Activated naive CD4-positive, alpha-beta T cell treated with anti-CD3 and anti-CD28 coated beads, Interleukin-2, amount 10 ng/mL, durations not matched to agents 7 days and 5 days (primary cell): ENCODE data around the gene CYTH2.
A peak's percentile ranks its signal among the peaks of the same experiment; 100 is the strongest.

ENCODE experiments used
- CTCF ChIA-PET: fragments of 350-600 bp; sonication (Branson Sonifier 250); formaldehyde crosslinking; loops from one replicate; lab custom pipeline; 2021; ENCODE audit warnings: antibody characterized with exemption; lab: Charles Lee
- DNase-seq: peaks from one replicate; pipeline ENCODE4 v3.0.0-alpha.2; 2020
- H3K27ac Mint-ChIP-seq: one replicate; pipeline ENCODE4 v1.8.0; 2021; ENCODE audit warnings: mild to moderate bottlenecking, moderate library complexity, mixed read lengths
- H3K27me3 Mint-ChIP-seq: one replicate; pipeline ENCODE4 v1.8.0; 2021; ENCODE audit warnings: mild to moderate bottlenecking, mixed read lengths
- H3K36me3 Mint-ChIP-seq: one replicate; pipeline ENCODE4 v1.8.0; 2021; ENCODE audit warnings: mixed read lengths
- H3K4me1 Mint-ChIP-seq: one replicate; pipeline ENCODE4 v1.8.0; 2021; ENCODE audit warnings: mixed read lengths
- H3K4me3 Mint-ChIP-seq: one replicate; pipeline ENCODE4 v1.8.0; 2021; ENCODE audit warnings: mild to moderate bottlenecking, moderate library complexity, mixed read lengths
- H3K9me3 Mint-ChIP-seq: one replicate; pipeline ENCODE4 v1.8.0; 2021; ENCODE audit warnings: mixed read lengths

Gene CYTH2, protein sequence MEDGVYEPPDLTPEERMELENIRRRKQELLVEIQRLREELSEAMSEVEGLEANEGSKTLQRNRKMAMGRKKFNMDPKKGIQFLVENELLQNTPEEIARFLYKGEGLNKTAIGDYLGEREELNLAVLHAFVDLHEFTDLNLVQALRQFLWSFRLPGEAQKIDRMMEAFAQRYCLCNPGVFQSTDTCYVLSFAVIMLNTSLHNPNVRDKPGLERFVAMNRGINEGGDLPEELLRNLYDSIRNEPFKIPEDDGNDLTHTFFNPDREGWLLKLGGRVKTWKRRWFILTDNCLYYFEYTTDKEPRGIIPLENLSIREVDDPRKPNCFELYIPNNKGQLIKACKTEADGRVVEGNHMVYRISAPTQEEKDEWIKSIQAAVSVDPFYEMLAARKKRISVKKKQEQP

DNA sequence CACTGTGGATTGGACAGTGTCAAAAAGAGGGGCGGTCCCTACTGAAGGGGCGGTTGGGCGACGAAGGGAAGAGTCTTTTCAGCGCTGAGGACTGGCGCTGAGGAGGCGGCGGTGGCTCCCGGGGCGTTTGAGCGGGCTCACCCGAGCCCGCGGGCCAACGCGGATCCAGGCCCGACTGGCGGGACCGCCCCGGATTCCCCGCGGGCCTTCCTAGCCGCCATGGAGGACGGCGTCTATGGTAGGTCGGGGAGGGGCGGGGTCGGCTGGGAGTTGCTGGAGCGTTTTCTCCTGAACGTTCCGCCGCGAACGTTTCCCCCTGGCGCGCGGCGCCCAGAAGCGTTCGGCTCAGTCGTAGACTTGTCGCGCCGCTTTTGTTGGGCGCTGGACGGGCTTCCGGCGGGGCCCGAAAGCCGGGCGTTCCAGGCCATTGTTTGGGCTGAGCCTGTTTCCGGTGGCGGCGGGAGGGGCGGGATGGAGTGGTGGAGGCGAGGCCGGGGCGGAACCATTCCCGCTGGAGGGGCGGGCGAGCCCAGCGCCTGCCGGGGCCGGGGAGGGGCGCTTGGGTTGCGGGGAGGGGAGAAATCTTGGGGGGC lies at the start of gene CYTH2:
TSS of gene CYTH2 (plus strand) at position 81 of the 593 bp plus-strand sequence. CDS start at position 220, 139 bp downstream.
- peaks cover 29% of the 10 kb centered on the region for H3K36me3 Mint-ChIP-seq
- H3K4me3 Mint-ChIP-seq = peak within 1 kb of the TSS; percentile 83
- DNase-seq = peak; percentile 89
- no peaks in the 10 kb centered on the region for H3K9me3 Mint-ChIP-seq
- CTCF ChIA-PET = interaction anchor here (1.4 to 2.1 kb wide), 2 partner anchors 21 to 115 kb away, joined by 3 to 8 read pairs; no protein-coding TSS in a partner anchor
- H3K27me3 Mint-ChIP-seq = peaks cover 7% of the 10 kb centered on the region
- peaks cover 21% of the 10 kb centered on the region for H3K4me1 Mint-ChIP-seq
- peak within 1 kb of the TSS; percentile 91 for H3K27ac Mint-ChIP-seq

DNA sequence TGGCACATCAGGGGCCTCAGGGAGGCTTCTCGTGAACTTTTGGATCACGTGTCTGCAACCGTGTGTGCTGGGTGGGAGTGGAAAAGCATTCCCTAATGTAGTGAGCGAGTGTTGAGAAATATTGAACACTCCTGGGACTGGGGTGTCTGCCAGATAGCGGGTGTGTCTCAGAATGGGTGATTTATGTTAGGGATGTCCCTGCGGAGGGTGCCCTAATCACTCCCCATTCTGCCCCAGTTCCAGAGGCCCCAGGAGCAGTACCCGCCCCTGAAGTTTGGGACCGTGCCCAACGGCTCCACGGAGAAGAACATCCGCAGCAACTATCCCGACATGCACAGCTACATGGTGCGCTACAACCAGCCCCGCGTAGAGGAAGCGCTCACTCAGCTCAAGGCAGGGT lies 47.6 kb upstream of the CYTH2 start:
- no peaks in the 10 kb centered on the region for H3K36me3 Mint-ChIP-seq
- H3K27ac Mint-ChIP-seq = no peak overlapping the region
- no peak for DNase-seq
- H3K27me3 Mint-ChIP-seq = peaks cover 61% of the 10 kb centered on the region
- no peaks in the 10 kb centered on the region for H3K9me3 Mint-ChIP-seq
- CTCF ChIA-PET = no interaction called here
- no peak overlapping the region for H3K4me3 Mint-ChIP-seq
- peaks cover 18% of the 10 kb centered on the region for H3K4me1 Mint-ChIP-seq

DNA sequence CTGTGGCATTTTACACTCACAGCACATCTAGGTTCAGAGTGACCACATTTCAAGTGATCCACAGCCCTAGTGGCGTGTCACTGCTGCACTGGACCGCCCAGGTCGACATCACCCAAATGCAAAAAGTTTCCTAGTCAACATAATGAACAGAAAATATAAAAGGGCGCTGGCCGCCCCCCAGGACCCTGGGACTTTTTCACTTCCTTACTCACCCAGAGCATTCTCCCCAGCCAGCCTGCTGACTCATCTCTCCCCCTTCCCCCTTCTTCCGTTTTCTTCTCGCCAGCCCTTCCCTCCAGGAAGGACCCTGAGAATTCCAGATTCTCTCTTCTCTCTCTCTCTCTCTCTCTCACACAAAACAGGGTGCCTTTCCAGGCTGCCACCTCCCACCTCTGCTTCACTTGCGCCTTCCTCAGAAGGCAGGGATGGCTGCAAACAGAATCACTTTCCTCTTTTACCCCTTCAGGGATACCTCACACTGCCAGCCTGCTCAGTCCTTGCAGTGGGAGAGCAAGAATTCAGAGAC lies 44.4 kb upstream of the CYTH2 start:
- Mint-ChIP-seq H3K27me3 (peaks cover 53% of the 10 kb centered on the region), H3K36me3 (no peaks in the 10 kb centered on the region), H3K9me3 (no peaks in the 10 kb centered on the region), H3K4me3 (no peak overlapping the region), H3K27ac (no peak overlapping the region), H3K4me1 (peaks cover 5% of the 10 kb centered on the region)
- no peak for DNase-seq
- CTCF ChIA-PET = no interaction called here

DNA sequence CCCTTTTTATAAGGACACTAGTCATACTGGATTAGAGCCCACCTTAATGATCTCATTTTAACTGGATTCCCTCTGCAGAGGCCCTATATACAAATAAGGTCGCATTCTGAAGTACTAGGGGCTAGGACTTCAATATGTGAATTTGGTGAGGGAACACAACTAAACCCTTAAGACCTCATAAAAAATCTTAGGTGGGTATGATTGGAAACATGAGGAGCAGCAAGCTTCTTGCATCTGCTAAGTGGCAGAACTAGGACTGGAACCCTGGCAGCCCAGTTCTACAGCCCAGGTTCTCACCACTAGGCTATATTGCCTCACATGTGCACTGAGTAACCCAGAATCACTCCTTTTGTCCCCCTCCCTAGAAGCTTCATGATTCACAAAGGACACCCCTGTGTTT lies 40.5 kb upstream of the CYTH2 start:
- H3K36me3 Mint-ChIP-seq = no peaks in the 10 kb centered on the region
- no peak overlapping the region for H3K4me3 Mint-ChIP-seq
- H3K9me3 Mint-ChIP-seq = no peaks in the 10 kb centered on the region
- no peak for DNase-seq
- H3K27ac Mint-ChIP-seq = no peak overlapping the region
- CTCF ChIA-PET = interaction anchor here (0.7 kb wide), 2 partner anchors 38 to 155 kb away, joined by 3 to 4 read pairs; partner anchors contain the start of gene KDELR1
- peaks cover 7% of the 10 kb centered on the region for H3K4me1 Mint-ChIP-seq
- H3K27me3 Mint-ChIP-seq = peaks cover 45% of the 10 kb centered on the region

DNA sequence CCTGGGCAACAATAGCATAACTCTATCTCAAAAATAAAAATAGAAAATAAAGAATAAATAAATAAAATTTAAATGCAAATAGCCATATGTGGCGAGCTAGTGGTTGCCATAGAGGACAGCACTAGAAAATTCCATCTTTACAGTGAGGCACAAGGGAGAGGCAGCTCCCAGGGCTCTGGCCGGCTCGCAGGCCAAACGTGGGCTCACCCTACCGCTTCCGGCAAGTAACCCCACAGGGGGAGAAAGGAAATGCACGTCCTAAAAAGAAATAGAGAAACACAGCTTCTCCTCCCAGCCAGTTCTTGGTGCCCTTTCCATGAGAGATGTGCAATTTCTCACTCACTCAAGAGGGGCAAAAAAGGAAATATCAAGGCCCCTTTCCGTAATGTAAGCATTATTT lies 35.8 kb upstream of the CYTH2 start:
- no peak overlapping the region for H3K27ac Mint-ChIP-seq
- H3K36me3 Mint-ChIP-seq = no peaks in the 10 kb centered on the region
- no peak for DNase-seq
- H3K4me3 Mint-ChIP-seq = no peak overlapping the region
- H3K4me1 Mint-ChIP-seq = peaks cover 2% of the 10 kb centered on the region
- no peaks in the 10 kb centered on the region for H3K9me3 Mint-ChIP-seq
- peaks cover 44% of the 10 kb centered on the region for H3K27me3 Mint-ChIP-seq
- CTCF ChIA-PET = no interaction called here

DNA sequence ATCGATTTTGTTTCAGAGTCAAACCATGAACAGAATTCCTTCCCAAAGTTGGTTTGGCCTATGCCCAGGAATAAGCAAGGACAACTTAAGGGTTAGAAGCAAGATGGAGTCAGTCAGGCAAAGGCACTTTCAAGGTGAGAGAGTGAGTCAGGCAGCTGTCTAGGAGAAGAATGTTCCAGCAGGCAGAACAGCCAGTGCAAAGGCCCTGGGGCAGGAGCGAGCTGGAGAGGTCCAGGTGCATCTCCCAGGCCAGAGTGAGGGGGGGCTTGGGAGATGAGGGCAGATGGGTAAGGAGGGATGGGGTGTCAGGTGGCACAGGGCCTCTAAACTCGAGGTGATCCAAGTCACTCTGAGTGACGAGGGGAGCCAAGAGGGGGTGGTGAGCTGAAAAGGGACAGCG lies 32.6 kb upstream of the CYTH2 start:
- Mint-ChIP-seq H3K36me3 (no peaks in the 10 kb centered on the region), H3K27me3 (peaks cover 54% of the 10 kb centered on the region), H3K27ac (no peak overlapping the region), H3K4me1 (peaks cover 5% of the 10 kb centered on the region), H3K4me3 (no peak overlapping the region), H3K9me3 (no peaks in the 10 kb centered on the region)
- DNase-seq = no peak
- CTCF ChIA-PET = no interaction called here

DNA sequence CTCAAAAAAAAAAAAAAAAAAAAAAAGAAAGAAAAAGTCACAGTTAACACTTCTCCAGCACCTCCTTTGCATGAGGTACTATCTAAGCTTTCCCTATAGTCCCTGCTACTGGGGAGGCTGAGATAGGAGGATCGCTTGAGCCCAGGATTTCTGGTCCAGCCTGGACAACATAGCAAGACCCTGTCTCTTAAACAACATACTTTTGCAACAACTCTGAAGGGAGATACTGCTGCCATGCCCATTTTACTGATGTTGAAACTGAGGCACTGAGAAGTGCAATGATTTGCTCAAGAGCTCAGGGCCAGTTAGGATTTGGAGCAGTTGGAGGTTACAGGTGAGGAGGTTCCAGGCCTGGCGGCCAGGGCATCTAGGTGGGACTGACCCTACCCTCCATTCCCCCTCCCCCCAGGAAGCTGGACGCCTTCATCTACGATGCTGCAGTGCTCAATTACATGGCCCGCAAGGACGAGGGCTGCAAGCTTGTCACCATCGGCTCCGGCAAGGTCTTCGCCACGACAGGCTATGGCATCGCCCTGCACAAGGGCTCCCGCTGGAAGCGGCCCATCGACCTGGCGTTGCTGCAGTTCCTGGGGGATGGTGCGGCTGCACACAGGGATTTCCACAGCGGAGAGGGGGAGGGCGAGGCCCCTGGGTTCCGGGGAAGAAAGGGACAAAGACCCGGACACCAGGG lies 27.7 kb upstream of the CYTH2 start:
- H3K4me3 Mint-ChIP-seq = no peak overlapping the region

DNA sequence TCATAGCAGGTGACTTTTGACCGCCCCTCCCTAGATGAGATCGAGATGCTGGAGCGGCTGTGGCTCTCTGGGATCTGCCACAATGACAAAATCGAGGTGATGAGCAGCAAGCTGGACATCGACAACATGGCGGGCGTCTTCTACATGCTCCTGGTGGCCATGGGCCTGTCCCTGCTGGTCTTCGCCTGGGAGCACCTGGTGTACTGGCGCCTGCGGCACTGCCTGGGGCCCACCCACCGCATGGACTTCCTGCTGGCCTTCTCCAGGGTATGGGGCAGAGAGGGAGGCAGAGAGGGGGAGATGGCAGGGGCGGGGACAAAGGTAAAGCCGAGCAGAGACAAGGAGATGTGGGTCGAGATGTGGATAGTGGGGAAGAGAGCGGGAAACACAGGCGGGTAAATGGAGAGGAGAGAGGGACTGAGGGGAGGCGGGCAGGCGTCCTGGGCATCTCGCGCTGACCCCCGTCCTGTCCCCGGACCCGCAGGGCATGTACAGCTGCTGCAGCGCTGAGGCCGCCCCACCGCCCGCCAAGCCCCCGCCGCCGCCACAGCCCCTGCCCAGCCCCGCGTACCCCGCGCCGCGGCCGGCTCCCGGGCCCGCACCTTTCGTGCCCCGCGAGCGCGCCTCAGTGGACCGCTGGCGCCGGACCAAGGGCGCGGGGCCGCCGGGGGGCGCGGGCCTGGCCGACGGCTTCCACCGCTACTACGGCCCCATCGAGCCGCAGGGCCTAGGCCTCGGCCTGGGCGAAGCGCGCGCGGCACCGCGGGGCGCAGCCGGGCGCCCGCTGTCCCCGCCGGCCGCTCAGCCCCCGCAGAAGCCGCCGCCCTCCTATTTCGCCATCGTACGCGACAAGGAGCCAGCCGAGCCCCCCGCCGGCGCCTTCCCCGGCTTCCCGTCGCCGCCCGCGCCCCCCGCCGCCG lies 26.8 kb upstream of the CYTH2 start:
- Mint-ChIP-seq H3K9me3 (no peaks in the 10 kb centered on the region), H3K27me3 (peaks cover 54% of the 10 kb centered on the region), H3K36me3 (peaks cover 7% of the 10 kb centered on the region), H3K4me1 (peaks cover 32% of the 10 kb centered on the region), H3K4me3 (peak overlapping the region; percentile 16), H3K27ac (peak overlapping the region; percentile 60)
- DNase-seq = no peak
- CTCF ChIA-PET = interaction anchor here (1.1 kb wide), 1 partner anchor 51 kb away, joined by 3 read pairs; the partner anchor contains the start of gene KDELR1

More for the DNA sequence above, 27.7 kb upstream of the CYTH2 start:
- CTCF ChIA-PET = interaction anchor here (0.6 to 1.1 kb wide), 2 partner anchors 15 to 50 kb away, joined by 3 read pairs; partner anchors contain the start of gene KDELR1
- peaks cover 62% of the 10 kb centered on the region for H3K27me3 Mint-ChIP-seq
- H3K36me3 Mint-ChIP-seq = peaks cover 4% of the 10 kb centered on the region
- peaks cover 27% of the 10 kb centered on the region for H3K4me1 Mint-ChIP-seq
- no peaks in the 10 kb centered on the region for H3K9me3 Mint-ChIP-seq
- H3K27ac Mint-ChIP-seq = no peak overlapping the region
- no peak for DNase-seq

DNA sequence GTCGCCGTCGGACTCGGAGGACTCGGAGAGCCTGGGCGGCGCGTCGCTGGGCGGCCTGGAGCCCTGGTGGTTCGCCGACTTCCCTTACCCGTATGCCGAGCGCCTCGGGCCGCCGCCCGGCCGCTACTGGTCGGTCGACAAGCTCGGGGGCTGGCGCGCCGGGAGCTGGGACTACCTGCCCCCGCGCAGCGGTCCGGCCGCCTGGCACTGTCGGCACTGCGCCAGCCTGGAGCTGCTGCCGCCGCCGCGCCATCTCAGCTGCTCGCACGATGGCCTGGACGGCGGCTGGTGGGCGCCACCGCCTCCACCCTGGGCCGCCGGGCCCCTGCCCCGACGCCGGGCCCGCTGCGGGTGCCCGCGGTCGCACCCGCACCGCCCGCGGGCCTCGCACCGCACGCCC lies 25.9 kb upstream of the CYTH2 start:
- no peak for DNase-seq
- CTCF ChIA-PET = no interaction called here
- Mint-ChIP-seq H3K36me3 (peaks cover 14% of the 10 kb centered on the region), H3K9me3 (no peaks in the 10 kb centered on the region), H3K27me3 (peaks cover 49% of the 10 kb centered on the region), H3K27ac (no peak overlapping the region), H3K4me3 (no peak overlapping the region), H3K4me1 (peaks cover 37% of the 10 kb centered on the region)

DNA sequence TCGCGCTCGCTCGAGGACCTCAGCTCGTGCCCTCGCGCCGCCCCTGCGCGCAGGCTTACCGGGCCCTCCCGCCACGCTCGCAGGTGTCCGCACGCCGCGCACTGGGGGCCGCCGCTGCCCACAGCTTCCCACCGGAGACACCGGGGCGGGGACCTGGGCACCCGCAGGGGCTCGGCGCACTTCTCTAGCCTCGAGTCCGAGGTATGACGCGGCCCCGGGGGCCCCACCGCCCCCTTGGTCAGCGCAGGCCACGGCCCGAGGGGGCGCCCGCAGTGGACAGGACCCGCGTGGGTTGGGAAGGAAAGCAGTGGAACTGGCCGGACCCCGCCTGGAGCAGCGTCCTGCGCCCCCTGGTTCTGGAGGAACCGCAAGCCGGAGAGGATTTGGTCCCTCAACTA lies 25.4 kb upstream of the CYTH2 start:
- Mint-ChIP-seq H3K9me3 (no peaks in the 10 kb centered on the region), H3K4me3 (no peak overlapping the region), H3K27ac (no peak overlapping the region), H3K36me3 (peaks cover 18% of the 10 kb centered on the region), H3K27me3 (peaks cover 49% of the 10 kb centered on the region), H3K4me1 (peaks cover 39% of the 10 kb centered on the region)
- no peak for DNase-seq
- CTCF ChIA-PET = no interaction called here

DNA sequence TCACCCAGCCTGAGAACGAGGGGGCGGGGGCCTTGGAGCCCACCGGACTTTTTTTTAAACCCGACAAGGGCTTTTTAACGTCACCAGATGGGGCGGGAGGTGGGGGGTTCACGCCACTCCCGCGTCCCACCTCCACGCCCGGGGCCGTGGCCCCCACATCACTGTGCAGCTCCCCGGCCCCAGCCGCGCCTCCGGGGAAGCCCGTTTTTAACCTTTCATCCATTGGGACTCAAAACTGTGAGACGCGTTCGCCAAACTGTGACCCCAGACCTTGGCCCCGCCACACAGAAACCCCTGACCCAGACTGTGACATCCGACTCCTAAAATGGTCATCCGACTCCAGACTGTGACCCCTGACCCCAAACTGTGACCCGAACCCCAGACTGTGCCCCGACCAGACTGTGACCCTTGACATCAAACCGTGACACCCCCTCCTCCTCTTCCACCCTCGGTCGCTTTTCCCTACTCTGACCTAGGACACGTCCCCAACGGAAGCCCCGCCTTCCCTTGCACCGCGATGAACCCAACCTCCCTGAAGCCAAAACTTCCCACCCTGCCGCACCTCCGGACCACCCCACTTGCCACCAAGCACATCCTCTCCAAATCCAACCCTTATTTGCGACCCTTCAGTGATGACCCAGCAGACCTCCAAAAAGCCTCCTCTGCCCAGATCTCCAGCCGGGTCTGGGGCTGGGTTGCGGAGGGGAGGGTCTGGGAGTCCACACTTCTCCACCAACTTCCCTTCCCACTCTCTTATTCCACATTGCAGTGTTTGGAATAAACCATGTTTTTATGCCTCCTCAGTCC lies 24.8 kb upstream of the CYTH2 start:
- Mint-ChIP-seq H3K4me3 (peak overlapping the region; percentile 77), H3K36me3 (peaks cover 23% of the 10 kb centered on the region), H3K9me3 (no peaks in the 10 kb centered on the region), H3K27ac (peak overlapping the region; percentile 55), H3K4me1 (peaks cover 39% of the 10 kb centered on the region), H3K27me3 (peaks cover 49% of the 10 kb centered on the region)
- CTCF ChIA-PET = no interaction called here
- peak; percentile 33 for DNase-seq

DNA sequence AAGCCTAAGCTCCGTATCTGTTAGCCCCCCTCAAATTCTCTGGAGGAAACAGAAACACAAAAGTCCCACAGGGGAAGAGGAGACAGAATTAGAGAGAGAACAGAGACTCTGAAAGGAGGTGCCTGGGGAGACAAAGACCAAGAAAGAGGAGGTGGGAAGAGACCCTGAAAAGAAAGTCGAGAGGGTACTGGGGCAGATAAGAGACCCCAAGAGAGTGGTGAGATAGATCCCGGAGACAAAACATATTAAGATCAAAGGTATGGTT lies 24.3 kb upstream of the CYTH2 start:
- peak overlapping the region; percentile 77 for H3K4me3 Mint-ChIP-seq
- peak overlapping the region; percentile 55 for H3K27ac Mint-ChIP-seq
- peaks cover 45% of the 10 kb centered on the region for H3K27me3 Mint-ChIP-seq
- CTCF ChIA-PET = no interaction called here
- DNase-seq = no peak
- peaks cover 24% of the 10 kb centered on the region for H3K36me3 Mint-ChIP-seq
- H3K4me1 Mint-ChIP-seq = peaks cover 39% of the 10 kb centered on the region
- no peaks in the 10 kb centered on the region for H3K9me3 Mint-ChIP-seq

DNA sequence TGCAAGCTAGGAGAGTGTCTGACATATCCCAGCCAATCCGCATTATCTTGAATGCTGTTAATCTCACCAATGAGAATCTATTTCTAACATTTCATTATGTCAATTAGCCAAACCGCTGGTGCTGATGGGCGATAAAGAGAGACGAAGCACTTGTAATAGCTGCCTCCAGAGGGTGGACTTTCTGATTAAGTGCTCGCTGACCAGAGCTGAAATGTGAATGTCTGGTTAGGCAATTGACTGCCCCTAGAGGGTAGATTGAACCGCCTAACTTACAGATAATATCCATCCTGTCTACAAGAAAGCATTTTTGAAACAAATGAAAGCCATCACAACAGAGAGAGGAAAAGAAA lies 23.9 kb upstream of the CYTH2 start:
- DNase-seq = no peak
- H3K4me3 Mint-ChIP-seq = peak overlapping the region; percentile 77
- peaks cover 39% of the 10 kb centered on the region for H3K4me1 Mint-ChIP-seq
- peak overlapping the region; percentile 92 for H3K27ac Mint-ChIP-seq
- CTCF ChIA-PET = no interaction called here
- H3K27me3 Mint-ChIP-seq = peaks cover 44% of the 10 kb centered on the region
- peaks cover 24% of the 10 kb centered on the region for H3K36me3 Mint-ChIP-seq
- no peaks in the 10 kb centered on the region for H3K9me3 Mint-ChIP-seq
